ENCODE data around the gene RNASEL. TPM values are rescaled to one million over a fixed set of nuclear protein-coding genes. Genes with fewer than 3 reads are reported as not detected.

RNASEL gene
- total and polyA plus RNA-seq, 9 of the 15 experiments (the other 6 are each of a cell fraction or from before 2014, with no cell fraction given), result 4.3 to 11.1 (median 7.2) TPM

GRCh38 chr1:182588500-182589396 lies at the start of gene RNASEL (continued):
- TF ChIP-seq AFF4 (CRISPR knock-in tag; IDR thresholded peaks at IDR 0.05) (peak; percentile 67; the same call in 1 of the 2 replicates), ZFPM2 (CRISPR knock-in tag; IDR thresholded peaks at IDR 0.05) (no peak), CBX3 (IDR thresholded peaks at IDR 0.05; ENCODE audit: borderline replicate concordance in 1 of 2, low read length in 2 of 2) (no peak), HDAC3 (IDR thresholded peaks at IDR 0.05; ENCODE audit: borderline replicate concordance, partially characterized antibody) (no peak), ZNF134 (CRISPR knock-in tag; conservative IDR thresholded peaks at IDR 0.05) (0 out of 2 replicates have a peak, but pooled peaks have one; percentile 22), ZNF431 (CRISPR knock-in tag; IDR thresholded peaks at IDR 0.05) (no peak), GMEB1 (CRISPR knock-in tag; IDR thresholded peaks at IDR 0.05) (0 out of 2 replicates have a peak, but pooled peaks have one; percentile 17), ZBTB33 (CRISPR knock-in tag; IDR thresholded peaks at IDR 0.05) (no peak), ZC3H11A (IDR thresholded peaks at IDR 0.05; ENCODE audit: low read depth, low read length) (no peak), HNRNPH1 (optimal IDR thresholded peaks at IDR 0.05; ENCODE audit: low read depth, low read length) (no peak), GATAD2A (IDR thresholded peaks at IDR 0.05) (no peak), TCFL5 (CRISPR knock-in tag; conservative IDR thresholded peaks at IDR 0.05) (no peak), NBN (IDR thresholded peaks at IDR 0.05; ENCODE audit: low read depth) (peak; percentile 60; the same call in 1 of the 2 replicates), ZNF41 (CRISPR knock-in tag; conservative IDR thresholded peaks at IDR 0.05) (no peak), CBX8 (IDR thresholded peaks at IDR 0.05; ENCODE audit: borderline replicate concordance, extremely low read depth, low read depth, low read length, poor library complexity, severe bottlenecking) (no peak), NFRKB (IDR thresholded peaks at IDR 0.05; ENCODE audit: low read depth) (peak; percentile 56; the same call in 1 of the 2 replicates)

All from K562 (cell line).